GM21447 (cell line): Measurements from ENCODE around the gene PILRB.

Experiments
- ATAC-seq: cut with Tn5 transposase; IDR thresholded peaks from one replicate; pipeline ENCODE4 v1.9.1; 2021; ENCODE audit not compliant: unreplicated experiment

The PILRB gene

DNA sequence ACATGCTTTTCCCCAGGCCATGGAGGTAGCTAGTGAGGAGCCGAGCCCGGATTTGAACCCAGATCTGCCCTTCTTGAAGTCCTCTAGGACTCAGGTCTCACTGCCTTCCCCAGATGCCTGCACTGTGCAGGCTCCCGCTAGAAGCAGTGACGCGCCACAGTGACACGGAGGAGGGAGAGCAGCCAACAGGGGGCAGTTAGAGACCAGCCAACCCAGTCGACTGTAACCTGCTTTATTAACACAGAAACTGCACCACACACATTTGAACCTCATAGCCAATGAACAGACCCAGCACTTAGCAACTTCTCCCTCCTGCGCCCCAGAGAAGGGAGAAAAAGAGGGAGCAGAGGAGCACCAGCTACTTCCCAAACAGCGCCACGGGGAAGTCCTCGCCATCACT lies 42.7 kb downstream of the PILRB start:
- no peak for ATAC-seq

DNA sequence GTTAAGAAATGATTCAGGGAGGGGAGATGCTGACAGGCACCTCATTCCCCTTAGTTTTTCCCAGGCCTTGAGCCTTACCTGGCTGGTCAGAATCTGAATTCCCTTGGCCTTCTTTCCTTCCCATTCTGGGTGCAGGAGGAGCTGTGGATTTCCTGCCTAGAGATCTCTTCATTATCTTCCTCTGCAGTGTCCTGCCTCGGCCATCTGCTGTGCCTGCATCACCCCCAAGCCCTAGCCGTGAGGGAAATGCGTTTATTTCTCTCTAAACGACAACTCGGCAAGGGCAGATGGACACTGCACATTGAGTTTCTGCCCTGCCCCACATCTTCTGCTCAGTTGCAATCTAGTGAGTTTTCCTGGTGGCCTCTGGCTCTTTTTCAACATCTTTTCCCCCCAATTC lies 43.9 kb downstream of the PILRB start:
- no peak for ATAC-seq

DNA sequence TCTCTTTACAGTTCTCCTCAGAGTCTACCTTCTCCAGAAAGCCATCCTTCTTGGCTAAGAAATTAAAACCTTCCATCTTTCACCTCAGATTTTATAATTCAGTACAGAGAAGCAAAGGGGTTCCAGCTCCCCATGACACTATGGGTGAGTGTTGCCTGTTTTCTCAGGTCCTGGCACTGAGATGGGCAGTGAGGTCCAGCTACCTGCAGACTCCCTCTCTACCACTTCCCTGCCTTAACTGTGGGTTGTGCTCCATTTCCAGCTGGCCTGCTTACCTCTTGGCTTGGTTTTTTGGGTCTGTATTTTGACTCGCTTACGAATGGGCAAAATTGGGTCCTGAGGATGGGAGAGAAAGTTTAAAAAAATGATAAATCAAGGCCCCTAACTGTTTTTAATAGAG lies 44.3 kb downstream of the PILRB start:
- ATAC-seq: no peak

DNA sequence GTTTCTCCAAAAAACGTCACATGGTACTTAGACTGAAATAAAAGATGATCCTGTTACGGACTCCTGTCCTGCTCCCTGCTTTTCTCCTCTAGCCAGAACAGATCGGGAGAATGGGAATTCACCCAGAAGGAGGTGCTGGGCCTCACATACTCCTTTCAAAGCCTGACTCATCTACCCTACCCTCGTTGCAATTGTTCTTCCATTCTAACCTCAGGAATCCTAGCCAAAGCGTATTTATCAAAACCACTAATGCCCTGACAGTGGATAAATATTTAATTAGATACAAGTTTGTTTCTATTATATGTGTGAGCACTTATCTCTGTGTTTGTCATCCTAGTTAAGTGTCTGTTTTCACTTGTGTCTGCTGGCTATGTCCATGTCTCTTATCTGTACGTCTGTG lies 48.9 kb downstream of the PILRB start:
- no peak for ATAC-seq

DNA sequence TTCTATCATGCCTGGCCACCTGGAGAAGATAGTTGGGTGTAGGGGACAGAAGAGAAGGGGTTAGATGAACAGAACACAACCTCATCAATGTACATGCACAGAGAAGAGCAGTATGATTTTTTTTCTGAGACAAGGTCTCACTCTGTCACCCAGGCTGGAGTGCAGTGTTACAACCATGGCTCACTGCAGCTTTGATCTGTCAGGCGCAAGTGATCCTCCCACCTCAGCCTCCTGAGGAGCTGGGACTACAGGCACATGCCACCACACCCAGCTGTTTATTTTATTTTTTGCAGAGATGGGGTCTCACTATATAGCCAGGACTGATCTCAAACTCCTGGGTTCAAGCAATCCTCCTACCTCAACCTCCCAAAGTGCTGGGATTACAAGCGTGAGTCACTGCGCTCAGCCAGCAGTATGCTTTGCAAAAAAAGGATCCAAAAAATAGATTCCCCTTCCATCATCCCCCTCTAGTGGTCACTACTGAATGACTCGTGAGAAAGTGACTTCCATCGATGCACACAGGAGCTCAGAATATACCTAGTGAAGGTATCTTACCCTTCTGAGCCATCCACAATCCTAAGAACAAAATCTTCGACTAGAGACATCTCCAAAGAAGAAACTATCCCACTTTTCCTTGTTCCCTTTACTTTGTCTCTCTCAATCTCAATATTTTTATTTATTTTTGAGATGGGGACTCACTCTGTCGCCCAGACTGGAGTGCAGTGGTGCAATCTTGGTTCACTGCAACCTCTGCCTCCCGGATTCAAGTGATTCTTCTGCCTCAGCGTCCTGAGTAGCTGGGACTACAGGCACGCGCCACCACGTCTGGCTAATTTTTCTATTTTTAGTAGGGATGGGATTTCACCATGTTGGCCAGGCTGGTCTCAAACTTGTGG lies 49.6 kb downstream of the PILRB start:
- ATAC-seq: peak; percentile 72

DNA sequence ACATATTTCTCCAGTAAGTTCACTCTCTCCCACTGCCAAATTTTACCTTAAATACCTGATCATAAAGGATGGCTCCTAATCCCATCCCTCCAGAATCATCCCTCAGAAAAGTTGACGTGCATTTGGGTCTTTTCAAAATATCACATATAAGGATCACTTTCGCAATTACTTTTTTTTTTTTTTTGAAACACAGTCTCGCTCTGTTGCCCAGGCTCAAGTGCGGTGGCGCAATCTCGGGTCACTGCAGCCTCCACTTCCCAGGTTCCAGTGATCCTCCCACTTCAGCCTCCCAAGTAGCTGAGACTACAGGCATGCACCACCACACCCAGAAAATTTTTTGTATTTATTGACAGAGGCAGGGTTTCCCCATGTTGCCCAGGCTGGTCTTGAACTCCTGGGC lies 53.2 kb downstream of the PILRB start:
- no peak for ATAC-seq

DNA sequence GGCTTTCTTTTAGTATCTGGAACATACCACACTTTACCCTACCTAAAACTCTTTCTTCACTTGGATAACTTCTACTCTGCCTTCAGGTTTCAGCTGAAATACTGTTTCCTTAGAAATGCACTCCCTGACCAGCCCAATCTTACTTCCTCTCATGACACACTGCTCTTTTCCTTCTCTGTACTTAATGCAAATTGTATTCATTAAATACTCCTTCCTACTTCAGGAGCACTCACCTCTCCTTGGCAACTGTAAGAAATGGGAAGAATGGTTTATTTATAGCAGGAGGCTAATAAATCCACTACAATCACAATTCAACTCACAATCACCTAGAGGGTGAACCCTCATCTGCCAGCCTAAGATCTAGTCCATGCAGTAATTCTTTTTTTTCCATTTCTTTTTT lies 55.4 kb downstream of the PILRB start:
- no peak for ATAC-seq

DNA sequence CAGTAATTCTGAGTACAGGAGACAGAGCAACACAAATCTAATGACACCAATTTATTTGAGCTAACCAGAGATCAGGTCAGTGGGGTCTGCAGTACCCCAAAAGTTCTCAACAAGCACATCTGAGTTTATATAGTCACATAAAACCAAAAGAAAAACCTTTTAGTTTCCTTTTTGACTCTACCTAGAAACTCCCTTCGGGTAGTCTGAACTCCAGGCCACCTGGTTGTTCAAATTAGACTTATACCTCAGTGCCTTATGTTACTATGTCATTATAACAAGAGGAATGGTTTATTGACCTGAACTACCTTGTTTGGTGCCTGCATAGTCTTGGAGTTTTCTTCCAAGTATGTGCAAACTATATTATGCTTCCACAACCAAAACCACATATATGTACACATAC lies 56.0 kb downstream of the PILRB start:
- no peak for ATAC-seq

DNA sequence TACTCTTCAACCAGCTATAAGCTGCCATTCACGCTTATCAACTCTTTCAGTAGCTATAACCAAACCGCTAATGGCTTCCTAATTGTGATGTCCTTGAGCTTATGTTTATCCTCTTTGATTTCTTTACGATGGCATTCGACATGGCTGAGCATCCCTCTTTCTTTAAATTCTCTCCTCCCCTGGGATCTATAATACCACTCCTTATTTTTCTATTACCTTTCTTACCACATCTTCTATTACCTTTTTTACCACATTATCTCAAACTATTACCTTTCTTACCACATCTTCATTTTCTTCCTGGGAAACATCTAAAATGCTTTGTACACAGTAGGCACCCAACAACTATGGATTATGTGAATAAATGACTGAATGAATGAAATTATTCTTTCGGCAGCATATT lies 57.5 kb downstream of the PILRB start:
- ATAC-seq: no peak
